WTC11 (cell line): ENCODE measurements around the gene CASP8.

Experiments used
- CREM ChIP-seq: sonication (generic); formaldehyde crosslinking; IDR thresholded peaks from 2 replicates; pipeline ENCODE4 v1.8.1; 2022; ENCODE audit warnings: mild to moderate bottlenecking, missing genetic modification reagents, moderate library complexity
- FOXP4 ChIP-seq: sonication (generic); formaldehyde crosslinking; IDR thresholded peaks from 2 replicates; pipeline ENCODE4 v1.8.0; 2022; ENCODE audit warnings: mild to moderate bottlenecking, missing genetic modification reagents
- NR3C1 ChIP-seq: sonication (generic); formaldehyde crosslinking; conservative IDR thresholded peaks from 2 replicates; pipeline ENCODE4 v1.8.1; 2023; ENCODE audit warnings: low read depth, mild to moderate bottlenecking, missing genetic modification reagents
- TCF7 ChIP-seq: sonication (generic); formaldehyde crosslinking; IDR thresholded peaks from 2 replicates; pipeline ENCODE4 v1.8.0; 2022; ENCODE audit warnings: mild to moderate bottlenecking, low read depth, missing genetic modification reagents, moderate library complexity
- TEAD4 ChIP-seq: sonication (generic); formaldehyde crosslinking; IDR thresholded peaks from 2 replicates; pipeline ENCODE4 v1.8.0; 2022; ENCODE audit warnings: mild to moderate bottlenecking, missing genetic modification reagents
- ZBTB43 ChIP-seq: sonication (generic); formaldehyde crosslinking; IDR thresholded peaks from 2 replicates; pipeline ENCODE4 v1.8.1; 2023; ENCODE audit warnings: mild to moderate bottlenecking, missing genetic modification reagents
- ZNF263 ChIP-seq: sonication (generic); formaldehyde crosslinking; IDR thresholded peaks from 2 replicates; pipeline ENCODE4 v1.8.1; 2022; ENCODE audit warnings: low read depth, mild to moderate bottlenecking, moderate library complexity, missing genetic modification reagents
- TF ChIP-seq, protein P1 (sequence below): fragments of 200-600 bp; IDR thresholded peaks from 2 replicates; pipeline ENCODE4 v1.8.0; 2022; ENCODE audit warnings: antibody characterized with exemption

DNA sequence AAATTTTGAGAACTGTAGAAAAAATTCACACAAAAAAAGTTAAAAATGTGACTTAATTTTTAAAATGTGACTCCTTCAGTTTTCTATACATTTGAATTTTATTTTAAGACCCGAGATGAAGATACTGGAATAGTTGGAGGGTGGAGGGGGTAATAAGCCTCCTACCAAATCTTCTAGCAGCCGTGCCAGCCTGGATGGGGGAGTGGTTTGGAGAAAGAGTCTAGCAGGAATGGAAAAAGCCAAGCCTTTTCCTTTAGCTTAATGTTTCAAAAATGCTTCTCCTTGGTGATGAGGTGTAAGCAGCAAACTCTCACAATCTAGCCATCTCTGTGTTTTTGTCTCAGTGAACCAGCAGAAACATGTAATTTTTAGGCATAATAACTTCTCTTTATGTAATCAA, 14.7 kb downstream of the CASP8 start:
- TF ChIP-seq ZBTB43 (CRISPR knock-in tag) (no peak), ZNF263 (no peak), TCF7 (CRISPR knock-in tag) (no peak), CREM (CRISPR knock-in tag) (no peak), TEAD4 (CRISPR knock-in tag) (no peak), FOXP4 (CRISPR knock-in tag) (no peak), NR3C1 (CRISPR knock-in tag) (no peak)
- TF ChIP-seq, protein P1, sequence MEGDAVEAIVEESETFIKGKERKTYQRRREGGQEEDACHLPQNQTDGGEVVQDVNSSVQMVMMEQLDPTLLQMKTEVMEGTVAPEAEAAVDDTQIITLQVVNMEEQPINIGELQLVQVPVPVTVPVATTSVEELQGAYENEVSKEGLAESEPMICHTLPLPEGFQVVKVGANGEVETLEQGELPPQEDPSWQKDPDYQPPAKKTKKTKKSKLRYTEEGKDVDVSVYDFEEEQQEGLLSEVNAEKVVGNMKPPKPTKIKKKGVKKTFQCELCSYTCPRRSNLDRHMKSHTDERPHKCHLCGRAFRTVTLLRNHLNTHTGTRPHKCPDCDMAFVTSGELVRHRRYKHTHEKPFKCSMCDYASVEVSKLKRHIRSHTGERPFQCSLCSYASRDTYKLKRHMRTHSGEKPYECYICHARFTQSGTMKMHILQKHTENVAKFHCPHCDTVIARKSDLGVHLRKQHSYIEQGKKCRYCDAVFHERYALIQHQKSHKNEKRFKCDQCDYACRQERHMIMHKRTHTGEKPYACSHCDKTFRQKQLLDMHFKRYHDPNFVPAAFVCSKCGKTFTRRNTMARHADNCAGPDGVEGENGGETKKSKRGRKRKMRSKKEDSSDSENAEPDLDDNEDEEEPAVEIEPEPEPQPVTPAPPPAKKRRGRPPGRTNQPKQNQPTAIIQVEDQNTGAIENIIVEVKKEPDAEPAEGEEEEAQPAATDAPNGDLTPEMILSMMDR, result no peak
